Duodenal mucosa (tissue), 2 donors: ENCODE results near the gene JUNB.
A peak's percentile ranks its signal among the peaks of the same experiment; 100 is the strongest.

Experiments
- H3K27ac ChIP-seq: one replicate; pipeline ENCODE4 v1.7.0; 2013; ENCODE audit warnings: low read depth, low read length
- H3K27me3 ChIP-seq, 2 donors: one replicate each; pipeline ENCODE4 v1.7.0; 2013; ENCODE audit warnings: low read length in 2 of 2, control low read depth in 1 of 2; ENCODE audit not compliant: insufficient read depth in 2 of 2, control insufficient read depth in 1 of 2
- H3K36me3 ChIP-seq, 2 donors: one replicate each; pipeline ENCODE4 v1.7.0; 2013; ENCODE audit warnings: low read length in 2 of 2, control low read depth in 1 of 2; ENCODE audit not compliant: insufficient read depth in 2 of 2, control insufficient read depth in 1 of 2
- H3K4me1 ChIP-seq, 2 donors: one replicate each; pipeline ENCODE4 v1.7.0; 2013; ENCODE audit warnings: low read length in 2 of 2, control low read depth in 1 of 2; ENCODE audit not compliant: insufficient read depth in 2 of 2, control insufficient read depth in 1 of 2
- H3K4me3 ChIP-seq, 2 donors: one replicate each; pipeline ENCODE4 v1.7.0; 2013; ENCODE audit warnings: low read length in 2 of 2, low read depth in 1 of 2
- H3K9ac ChIP-seq, 2 donors: one replicate each; pipeline ENCODE4 v1.7.0; 2013; ENCODE audit warnings: low read length in 2 of 2, low read depth in 1 of 2
- H3K9me3 ChIP-seq, 2 donors: one replicate each; pipeline ENCODE4 v1.7.0; 2013; ENCODE audit warnings: low read length in 2 of 2, control low read depth in 1 of 2; ENCODE audit not compliant: control insufficient read depth in 1 of 2

The JUNB gene

DNA sequence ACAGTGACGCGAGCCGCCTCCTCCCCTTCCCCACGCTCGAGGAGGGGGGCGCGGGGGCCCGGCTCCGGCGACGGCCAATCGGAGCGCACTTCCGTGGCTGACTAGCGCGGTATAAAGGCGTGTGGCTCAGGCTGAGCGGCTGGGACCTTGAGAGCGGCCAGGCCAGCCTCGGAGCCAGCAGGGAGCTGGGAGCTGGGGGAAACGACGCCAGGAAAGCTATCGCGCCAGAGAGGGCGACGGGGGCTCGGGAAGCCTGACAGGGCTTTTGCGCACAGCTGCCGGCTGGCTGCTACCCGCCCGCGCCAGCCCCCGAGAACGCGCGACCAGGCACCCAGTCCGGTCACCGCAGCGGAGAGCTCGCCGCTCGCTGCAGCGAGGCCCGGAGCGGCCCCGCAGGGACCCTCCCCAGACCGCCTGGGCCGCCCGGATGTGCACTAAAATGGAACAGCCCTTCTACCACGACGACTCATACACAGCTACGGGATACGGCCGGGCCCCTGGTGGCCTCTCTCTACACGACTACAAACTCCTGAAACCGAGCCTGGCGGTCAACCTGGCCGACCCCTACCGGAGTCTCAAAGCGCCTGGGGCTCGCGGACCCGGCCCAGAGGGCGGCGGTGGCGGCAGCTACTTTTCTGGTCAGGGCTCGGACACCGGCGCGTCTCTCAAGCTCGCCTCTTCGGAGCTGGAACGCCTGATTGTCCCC, at the start of gene JUNB:
Gene JUNB (plus strand): TSS at position 142 of the 706 bp plus-strand sequence. CDS start 286 bp downstream, at position 428.
- Histone ChIP-seq H3K4me3 (peak within 1 kb of the TSS; percentile 91 to 95), H3K9ac (peak within 1 kb of the TSS; percentile 99 to 100), H3K9me3 (no peaks in the 10 kb centered on the region), H3K4me1 (peaks cover 49 to 53% of the 10 kb centered on the region in 2 donors), H3K27ac (peak within 1 kb of the TSS; percentile 100), H3K36me3 (no peaks in the 10 kb centered on the region), H3K27me3 (no peaks in the 10 kb centered on the region)

DNA sequence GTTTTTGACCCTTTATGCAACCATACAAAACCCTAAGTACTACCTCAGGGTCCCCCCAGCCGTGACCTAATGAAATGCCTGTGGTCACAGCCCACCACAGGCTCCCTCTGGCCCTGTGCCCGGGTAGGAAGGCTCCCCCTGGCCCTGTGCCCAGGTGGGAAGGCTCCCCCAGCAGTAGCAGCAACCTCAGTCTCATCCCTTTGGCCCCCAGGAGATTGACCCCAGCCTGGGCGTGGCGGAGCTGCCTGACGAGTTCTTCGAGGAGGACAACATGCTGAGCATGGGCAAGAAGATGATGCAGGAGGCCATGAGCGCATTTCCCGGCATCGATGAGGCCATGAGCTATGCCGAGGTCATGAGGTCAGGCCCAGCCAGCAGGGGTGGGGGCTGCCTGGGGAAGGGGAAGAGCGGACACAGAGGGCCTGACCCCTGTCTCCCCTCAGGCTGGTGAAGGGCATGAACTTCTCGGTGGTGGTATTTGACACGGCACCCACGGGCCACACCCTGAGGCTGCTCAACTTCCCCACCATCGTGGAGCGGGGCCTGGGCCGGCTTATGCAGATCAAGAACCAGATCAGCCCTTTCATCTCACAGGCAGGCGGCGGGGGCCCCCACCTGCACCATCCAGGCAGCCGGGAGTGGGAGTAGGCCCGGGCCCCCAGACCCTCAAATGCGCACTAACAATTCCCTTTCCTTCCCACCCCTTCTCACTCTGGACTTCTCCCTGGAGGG, 46.0 kb upstream of the JUNB start:
- H3K9me3 ChIP-seq = peaks cover 4 to 8% of the 10 kb centered on the region in 2 donors
- peaks cover 0 to 7% of the 10 kb centered on the region in 2 donors for H3K27me3 ChIP-seq
- H3K4me3 ChIP-seq = no peak overlapping the region
- peaks cover 18 to 35% of the 10 kb centered on the region in 2 donors for H3K36me3 ChIP-seq
- H3K4me1 ChIP-seq = no peaks in the 10 kb centered on the region
- no peak overlapping the region for H3K27ac ChIP-seq
- H3K9ac ChIP-seq = no peak overlapping the region

DNA sequence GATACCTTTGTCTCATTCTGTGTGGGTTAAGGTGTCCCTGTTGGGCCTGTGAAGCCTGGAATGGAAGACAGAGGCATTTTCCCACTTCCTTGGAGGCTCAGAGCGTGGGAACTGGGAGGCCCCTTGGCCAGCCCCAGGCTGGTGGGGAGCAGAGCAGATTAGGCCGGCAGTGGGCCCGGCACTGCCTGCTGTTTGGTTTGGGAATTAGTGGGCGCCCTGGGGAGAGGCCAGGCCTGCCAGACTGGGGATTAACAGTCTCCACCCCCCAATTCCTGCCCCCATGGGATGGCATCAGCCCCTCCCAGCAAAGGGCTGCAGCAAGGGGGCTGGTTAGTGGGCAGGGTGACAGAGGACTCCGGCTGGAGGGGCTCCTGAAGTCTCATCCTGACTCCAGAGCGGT, 42.8 kb upstream of the JUNB start:
- Histone ChIP-seq H3K36me3 (peaks cover 18 to 31% of the 10 kb centered on the region in 2 donors), H3K27me3 (peaks cover 6 to 23% of the 10 kb centered on the region in 2 donors), H3K9me3 (peaks cover 4 to 8% of the 10 kb centered on the region in 2 donors), H3K4me3 (no peak overlapping the region), H3K4me1 (no peaks in the 10 kb centered on the region), H3K27ac (no peak overlapping the region), H3K9ac (no peak overlapping the region)

DNA sequence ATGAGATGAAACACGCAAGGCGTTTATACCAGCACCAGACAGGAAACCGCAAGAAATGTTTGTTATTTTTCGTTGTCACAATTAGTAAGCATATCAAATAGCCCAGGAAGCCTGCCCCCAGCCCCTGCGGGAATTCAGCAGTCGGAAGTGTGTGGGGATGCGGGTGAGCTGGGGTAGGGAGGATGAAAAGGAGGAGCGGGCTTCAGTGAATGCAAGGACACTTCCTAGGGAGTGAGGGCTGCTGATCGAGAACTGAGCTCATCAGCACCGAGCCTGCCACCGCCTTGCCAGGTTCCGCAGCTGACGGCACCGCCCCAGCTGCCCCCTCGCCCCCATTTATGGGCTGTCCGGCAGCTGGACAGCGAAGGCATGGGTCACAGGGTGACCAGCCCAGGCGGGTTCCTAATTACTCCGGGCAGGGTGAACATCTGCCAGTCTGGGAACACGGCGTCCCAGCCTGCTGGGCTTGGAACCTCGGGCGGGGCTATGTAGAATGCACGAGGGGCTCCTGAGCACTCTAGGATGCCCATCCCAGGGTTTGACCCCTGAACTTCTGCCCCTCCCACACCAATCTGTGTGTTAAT, 41.3 kb upstream of the JUNB start:
- Histone ChIP-seq H3K9me3 (peaks cover 4 to 8% of the 10 kb centered on the region in 2 donors), H3K27ac (no peak overlapping the region), H3K36me3 (peaks cover 18 to 28% of the 10 kb centered on the region in 2 donors), H3K9ac (no peak overlapping the region), H3K4me3 (no peak overlapping the region), H3K27me3 (peaks cover 6 to 23% of the 10 kb centered on the region in 2 donors), H3K4me1 (no peaks in the 10 kb centered on the region)

DNA sequence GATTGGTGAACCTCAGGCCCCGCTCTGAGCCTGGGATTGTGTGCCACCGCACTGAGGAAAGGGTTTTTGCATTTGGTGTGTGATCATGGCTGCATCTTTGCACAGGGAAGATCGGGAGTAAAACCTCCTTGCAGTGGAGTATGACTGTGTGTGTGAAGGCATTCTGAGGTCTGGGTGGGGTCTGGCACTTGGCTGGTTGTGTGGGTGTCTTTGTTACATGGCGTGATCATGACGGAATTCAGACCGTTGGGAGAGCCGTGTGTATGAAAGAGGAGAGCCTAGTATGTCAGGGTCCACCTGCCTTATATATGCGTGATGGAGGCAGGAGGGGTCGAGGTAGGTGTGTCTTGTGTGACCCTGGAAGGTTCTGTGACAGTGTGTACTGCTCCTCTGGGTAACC, 40.4 kb upstream of the JUNB start:
- Histone ChIP-seq H3K27me3 (peaks cover 6 to 23% of the 10 kb centered on the region in 2 donors), H3K4me3 (no peak overlapping the region), H3K4me1 (no peaks in the 10 kb centered on the region), H3K9me3 (peaks cover 4 to 8% of the 10 kb centered on the region in 2 donors), H3K9ac (no peak overlapping the region), H3K36me3 (peaks cover 15 to 20% of the 10 kb centered on the region in 2 donors), H3K27ac (no peak overlapping the region)

DNA sequence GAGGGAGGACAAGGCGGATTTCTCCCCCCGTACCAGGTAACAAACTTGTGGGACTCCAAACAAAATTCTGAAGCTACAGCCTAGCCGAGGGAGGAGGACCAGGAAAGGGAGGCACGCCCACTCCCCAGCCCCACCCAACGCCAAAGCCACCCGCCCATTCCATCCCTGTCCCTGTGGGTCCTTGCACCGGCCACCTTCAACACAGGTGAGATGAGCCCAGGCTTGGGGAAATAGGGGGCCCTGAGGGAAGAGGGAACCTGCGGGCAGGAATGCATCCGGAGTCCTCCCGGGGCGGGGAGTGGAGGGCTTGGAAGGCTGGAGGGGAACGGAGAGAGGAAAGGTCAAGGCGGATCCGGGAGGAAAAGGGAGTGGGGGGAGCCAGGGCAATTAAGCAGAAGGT, 39.7 kb upstream of the JUNB start, which contains the start of gene BEST2:
Gene BEST2 (plus strand): TSS at position 157 of the 400 bp plus-strand sequence. CDS start 802 bp downstream, outside the sequence.
- no peak within 1 kb of the TSS for H3K27ac ChIP-seq
- peaks cover 6 to 23% of the 10 kb centered on the region in 2 donors for H3K27me3 ChIP-seq
- no peak within 1 kb of the TSS for H3K4me3 ChIP-seq
- no peaks in the 10 kb centered on the region for H3K4me1 ChIP-seq
- H3K9me3 ChIP-seq = peaks cover 4 to 8% of the 10 kb centered on the region in 2 donors
- H3K9ac ChIP-seq = no peak within 1 kb of the TSS
- H3K36me3 ChIP-seq = peaks cover 14 to 15% of the 10 kb centered on the region in 2 donors

DNA sequence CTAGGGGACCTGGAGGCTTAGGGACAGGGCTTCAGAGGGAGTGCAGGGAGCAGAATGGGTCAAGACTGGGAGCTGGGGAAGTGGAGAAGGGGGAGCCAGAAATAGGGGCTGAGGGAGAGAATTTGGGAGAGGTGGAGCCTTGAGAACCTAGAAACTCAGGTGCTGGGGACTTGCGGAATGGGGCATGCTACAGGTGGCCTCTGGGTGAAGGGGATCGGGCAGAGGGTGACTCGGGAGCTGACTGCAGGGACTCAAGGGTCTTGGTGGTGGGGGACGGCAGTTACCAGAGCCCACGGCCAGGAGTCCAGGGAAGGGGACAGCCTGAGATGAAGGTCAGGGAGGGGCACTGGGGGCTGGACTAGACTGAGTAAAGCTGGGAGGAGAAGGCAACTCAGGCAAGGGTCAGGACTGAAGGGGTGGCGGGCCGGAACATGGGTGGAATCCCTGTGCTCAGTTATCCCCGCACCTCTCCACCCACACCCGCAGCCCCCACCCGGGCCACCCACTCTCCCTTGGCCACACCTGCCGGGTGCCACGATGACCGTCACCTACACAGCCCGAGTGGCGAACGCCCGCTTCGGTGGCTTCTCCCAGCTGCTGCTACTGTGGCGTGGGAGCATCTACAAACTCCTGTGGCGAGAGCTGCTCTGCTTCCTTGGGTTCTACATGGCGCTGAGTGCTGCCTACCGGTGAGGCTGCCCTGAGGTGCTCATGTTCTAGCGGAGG, 39.1 kb upstream of the JUNB start:
- Histone ChIP-seq H3K4me3 (no peak overlapping the region), H3K9ac (no peak overlapping the region), H3K36me3 (peaks cover 11% of the 10 kb centered on the region in 2 donors), H3K9me3 (peaks cover 4 to 5% of the 10 kb centered on the region in 2 donors), H3K27ac (no peak overlapping the region), H3K4me1 (no peaks in the 10 kb centered on the region), H3K27me3 (peaks cover 6 to 23% of the 10 kb centered on the region in 2 donors)

DNA sequence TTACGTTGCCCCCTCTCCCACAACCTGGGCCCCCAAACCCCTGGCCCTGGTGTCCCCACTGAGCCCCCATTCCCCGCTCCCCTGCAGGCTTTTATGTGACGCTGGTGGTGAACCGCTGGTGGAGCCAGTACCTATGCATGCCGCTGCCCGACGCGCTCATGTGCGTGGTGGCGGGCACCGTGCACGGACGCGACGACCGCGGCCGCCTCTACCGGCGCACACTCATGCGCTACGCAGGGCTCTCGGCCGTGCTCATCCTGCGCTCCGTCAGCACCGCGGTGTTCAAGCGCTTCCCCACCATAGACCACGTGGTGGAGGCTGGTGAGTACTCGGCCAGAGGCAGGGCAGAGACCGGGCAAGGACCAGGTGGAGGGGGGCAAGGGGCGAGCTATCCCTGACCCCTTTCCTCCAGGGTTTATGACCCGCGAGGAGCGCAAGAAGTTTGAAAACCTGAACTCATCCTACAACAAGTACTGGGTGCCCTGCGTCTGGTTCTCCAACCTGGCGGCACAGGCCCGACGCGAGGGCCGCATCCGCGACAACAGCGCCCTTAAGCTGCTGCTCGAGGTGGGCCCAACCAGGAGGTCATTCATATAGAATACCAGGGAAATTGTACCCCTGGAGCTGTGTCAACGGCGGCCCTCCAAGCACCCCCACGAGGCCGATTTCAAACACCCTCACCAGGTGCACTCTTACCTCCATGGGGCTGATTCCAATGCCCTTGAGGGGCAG, 36.7 kb upstream of the JUNB start:
- Histone ChIP-seq H3K36me3 (no peaks in the 10 kb centered on the region), H3K27ac (no peak overlapping the region), H3K4me3 (no peak overlapping the region), H3K9ac (no peak overlapping the region), H3K27me3 (peaks cover 6 to 22% of the 10 kb centered on the region in 2 donors), H3K4me1 (peaks cover 0 to 7% of the 10 kb centered on the region in 2 donors), H3K9me3 (no peaks in the 10 kb centered on the region)

DNA sequence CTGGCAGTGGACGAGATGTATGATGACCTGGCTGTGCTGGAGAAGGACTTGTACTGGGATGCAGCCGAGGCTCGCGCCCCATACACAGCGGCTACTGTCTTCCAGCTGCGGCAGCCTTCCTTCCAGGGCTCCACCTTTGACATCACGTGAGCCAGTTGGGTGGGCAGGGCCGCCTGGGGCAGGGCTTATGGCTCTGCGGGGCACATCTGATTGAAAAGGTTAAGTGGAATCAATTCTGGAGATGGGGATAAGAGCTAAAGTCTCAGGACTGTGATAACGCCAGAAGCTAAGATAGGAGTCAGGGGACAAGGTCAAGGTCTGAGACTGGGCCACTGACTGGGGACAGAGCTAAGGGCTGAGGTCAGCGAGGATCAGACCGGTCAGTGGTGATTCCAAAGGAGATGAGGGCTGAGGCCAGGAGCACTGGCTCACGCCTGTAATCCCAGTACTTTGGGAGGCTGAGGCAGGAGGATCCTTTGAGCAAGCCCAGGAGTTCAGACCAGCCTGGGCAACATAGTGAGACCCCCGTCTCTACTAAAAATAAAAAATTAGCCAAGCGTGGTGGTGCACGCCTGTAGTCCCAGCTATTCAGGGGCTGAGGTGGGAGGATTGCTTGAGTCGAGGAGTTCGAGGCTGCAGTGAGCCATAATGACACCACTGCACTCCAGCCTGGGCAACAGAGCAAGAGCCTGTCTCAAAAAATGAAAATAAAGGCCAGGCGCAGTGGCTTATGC, 35.0 kb upstream of the JUNB start:
- H3K9ac ChIP-seq = no peak overlapping the region

More for the DNA sequence above, 35.0 kb upstream of the JUNB start:
- no peaks in the 10 kb centered on the region for H3K36me3 ChIP-seq
- no peak overlapping the region for H3K4me3 ChIP-seq
- H3K9me3 ChIP-seq = no peaks in the 10 kb centered on the region
- H3K4me1 ChIP-seq = peaks cover 0 to 7% of the 10 kb centered on the region in 2 donors
- no peak overlapping the region for H3K27ac ChIP-seq
- peaks cover 5 to 7% of the 10 kb centered on the region in 2 donors for H3K27me3 ChIP-seq
